K562 (cell line): Measurements from ENCODE around the gene INVS.

Source experiments
- IRF9 ChIP-seq: fragments of 450-650 bp; IDR thresholded peaks from 2 replicates; pipeline ENCODE4 v1.6.1; 2016; ENCODE audit warnings: missing biosample characterization, missing genetic modification characterization
- SRF ChIP-seq, 2 experiments: fragments of 250-450, 450-650 bp in 1 of 2; sonication (Bioruptor Pico) in 1 of 2; sonication (generic) in 1 of 2; formaldehyde crosslinking; IDR thresholded peaks; 2 replicates each; pipeline versions ENCODE4 v1.5.0 to v1.5.1; 2020 to 2022; ENCODE audit warnings: mild to moderate bottlenecking in 1 of 2, missing genetic modification reagents in 1 of 2

- TF ChIP-seq IRF9 (tag): no peak
- no peak for TF ChIP-seq SRF (CRISPR knock-in tag; IDR thresholded peaks at IDR 0.05)
These were observed 182.8 kb downstream of the INVS start for GRCh38 chr9:100281676-100282387.
